Measurements from ENCODE around the gene DUXB. TPM values are rescaled to one million over a fixed set of nuclear protein-coding genes. Genes with fewer than 3 reads are reported as not detected.

DUXB gene
- total RNA-seq, 1 donor from 2014 or later, result not detected

DNA sequence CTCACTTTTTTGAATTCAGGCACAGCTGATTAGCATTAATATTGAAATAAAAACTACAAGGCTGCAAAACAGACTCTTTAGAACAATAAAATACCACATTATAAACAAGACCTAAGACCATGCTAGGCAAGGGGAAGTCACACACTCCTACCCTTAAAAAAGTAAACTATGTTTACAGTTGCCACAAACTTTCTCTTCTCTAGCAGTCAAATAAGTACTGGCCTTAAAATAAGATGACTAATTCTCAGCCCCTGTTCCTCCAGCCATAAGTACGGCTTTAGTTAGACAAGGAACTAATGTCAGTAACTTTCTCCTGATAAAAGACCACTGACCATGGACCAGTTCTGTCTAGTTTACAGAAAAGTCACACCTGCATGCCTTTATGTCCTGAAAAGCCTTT is 44.6 kb upstream of the DUXB start:
- Histone ChIP-seq H3K36me3 (no peaks in the 10 kb centered on the region), H3K9me3 (ENCODE audit: low read depth) (peaks cover 28% of the 10 kb centered on the region), H2AFZ (replicated peaks) (no peak overlapping the region), H4K20me1 (ENCODE audit: low read depth) (no peaks in the 10 kb centered on the region), H3K4me1 (peaks cover 5% of the 10 kb centered on the region), H3K79me2 (ENCODE audit: low read depth) (no peaks in the 10 kb centered on the region), H3K27me3 (no peaks in the 10 kb centered on the region), H3F3A (ENCODE audit: low read depth) (no peaks in the 10 kb centered on the region), H3K9ac (no peak overlapping the region), H3K4me2 (no peak overlapping the region), H3K4me3 (no peak overlapping the region), H3K27ac (no peak overlapping the region)
- no peak for TF ChIP-seq EZH2phosphoT487 (IDR thresholded peaks at IDR 0.05)
- no peak for TF ChIP-seq EZH2 (IDR thresholded peaks at IDR 0.05)
- no peak for TF ChIP-seq CTCF (IDR thresholded peaks at IDR 0.05)
- Mint-ChIP-seq H3K4me1 (no peaks in the 10 kb centered on the region), H3K4me3 (no peak overlapping the region), H3K27ac (no peak overlapping the region), H3K27me3 (ENCODE audit: insufficient read depth, low read depth) (peaks cover 3% of the 10 kb centered on the region), H3K9me3 (peaks cover 27% of the 10 kb centered on the region), H3K36me3 (no peaks in the 10 kb centered on the region)
- no peak for DNase-seq (ENCODE audit: low spot score)

- Histone ChIP-seq H3K9ac (no peak overlapping the region), H3K4me1 (peaks cover 4% of the 10 kb centered on the region), H3K36me3 (no peaks in the 10 kb centered on the region), H3K79me2 (ENCODE audit: low read depth) (no peaks in the 10 kb centered on the region), H3K27ac (no peak overlapping the region), H3K4me3 (no peak overlapping the region), H3K27me3 (no peaks in the 10 kb centered on the region), H3K9me3 (ENCODE audit: low read depth) (peaks cover 30% of the 10 kb centered on the region), H4K20me1 (ENCODE audit: low read depth) (no peaks in the 10 kb centered on the region), H2AFZ (replicated peaks) (no peak overlapping the region), H3K4me2 (no peak overlapping the region), H3F3A (ENCODE audit: low read depth) (no peaks in the 10 kb centered on the region)
- Mint-ChIP-seq H3K36me3 (no peaks in the 10 kb centered on the region), H3K27me3 (ENCODE audit: insufficient read depth, low read depth) (peaks cover 3% of the 10 kb centered on the region), H3K9me3 (peaks cover 27% of the 10 kb centered on the region), H3K27ac (no peak overlapping the region), H3K4me3 (no peak overlapping the region), H3K4me1 (no peaks in the 10 kb centered on the region)
- TF ChIP-seq CTCF (IDR thresholded peaks at IDR 0.05) (no peak), EZH2phosphoT487 (IDR thresholded peaks at IDR 0.05) (no peak), EZH2 (IDR thresholded peaks at IDR 0.05) (no peak)
- DNase-seq (ENCODE audit: low spot score), result no peak
These were observed 44.0 kb upstream of the DUXB start for GRCh38 chr16:75745242-75745641.

GRCh38 chr16:75742424-75743047 is 41.3 kb upstream of the DUXB start:
- no peaks in the 10 kb centered on the region for H3F3A ChIP-seq (ENCODE audit: low read depth)
- TF ChIP-seq CTCF (IDR thresholded peaks at IDR 0.05) (no peak), EZH2 (IDR thresholded peaks at IDR 0.05) (no peak), EZH2phosphoT487 (IDR thresholded peaks at IDR 0.05) (no peak)
- Mint-ChIP-seq H3K36me3 (no peaks in the 10 kb centered on the region), H3K27ac (no peak overlapping the region), H3K4me3 (no peak overlapping the region), H3K27me3 (ENCODE audit: insufficient read depth, low read depth) (no peaks in the 10 kb centered on the region), H3K4me1 (no peaks in the 10 kb centered on the region), H3K9me3 (peaks cover 32% of the 10 kb centered on the region)
- H3K9ac ChIP-seq, result no peak overlapping the region
- H3K27me3 ChIP-seq, result no peaks in the 10 kb centered on the region
- no peak overlapping the region for H3K27ac ChIP-seq
- peak; percentile 39 for DNase-seq (ENCODE audit: low spot score)
- H4K20me1 ChIP-seq (ENCODE audit: low read depth), result no peaks in the 10 kb centered on the region
- no peak overlapping the region for H3K4me2 ChIP-seq
- no peaks in the 10 kb centered on the region for H3K4me1 ChIP-seq
- no peak overlapping the region for H3K4me3 ChIP-seq
- peaks cover 30% of the 10 kb centered on the region for H3K9me3 ChIP-seq (ENCODE audit: low read depth)
- H3K79me2 ChIP-seq (ENCODE audit: low read depth), result no peaks in the 10 kb centered on the region
- no peak overlapping the region for H2AFZ ChIP-seq (replicated peaks)
- H3K36me3 ChIP-seq, result no peaks in the 10 kb centered on the region
